Fibroblast of lung (primary cell): ENCODE measurements around the gene ASGR1. TPM values are rescaled to one million over a fixed set of nuclear protein-coding genes. Genes with fewer than 3 reads are reported as not detected.

Experiments
- DNase-seq, 2 donors: peaks; one replicate each; pipeline versions ENCODE4 v3.0.0 to v3.0.0-alpha.2; 2010; ENCODE audit warnings: low read depth in 2 of 2
- H2AFZ ChIP-seq: 2 replicates; pipeline ENCODE4 v1.5.1; 2012; ENCODE audit warnings: low read length, control low read depth, inconsistent platforms
- H3K27ac ChIP-seq: 2 replicates; pipeline ENCODE4 v1.5.1; 2011; ENCODE audit warnings: low read length, control low read depth; ENCODE audit not compliant: insufficient read depth
- H3K27me3 ChIP-seq: 2 replicates; pipeline ENCODE4 v1.5.1; 2011; ENCODE audit warnings: mild to moderate bottlenecking, low read length; ENCODE audit not compliant: control insufficient read depth, insufficient read depth
- H3K36me3 ChIP-seq: 2 replicates; pipeline ENCODE4 v1.5.1; 2011; ENCODE audit warnings: low read length; ENCODE audit not compliant: control insufficient read depth, insufficient read depth
- H3K4me1 ChIP-seq: 2 replicates; pipeline ENCODE4 v1.5.1; 2011; ENCODE audit warnings: low read length; ENCODE audit not compliant: control insufficient read depth, insufficient read depth; ENCODE audit errors: extremely low read depth
- H3K4me2 ChIP-seq: 2 replicates; pipeline ENCODE4 v1.5.1; 2011; ENCODE audit warnings: low read length, control low read depth; ENCODE audit not compliant: insufficient read depth; ENCODE audit errors: extremely low read depth
- H3K4me3 ChIP-seq, 4 experiments: fragments of 200-600 bp in 1 of 4; sonication (generic) in 1 of 4; replicated peaks in 1 of 4; 2 replicates each; pipeline ENCODE4 v1.5.1; 2011 to 2016; ENCODE audit warnings: low read length in 4 of 4, low read depth in 3 of 4, mild to moderate bottlenecking in 3 of 4, control low read depth in 2 of 4, inconsistent platforms in 1 of 4, mixed read lengths in 1 of 4; ENCODE audit not compliant: insufficient read depth in 1 of 4; ENCODE audit errors: control extremely low read depth in 1 of 4
- H3K79me2 ChIP-seq: 2 replicates; pipeline ENCODE4 v1.5.1; 2012; ENCODE audit warnings: mild to moderate bottlenecking, low read length, inconsistent platforms; ENCODE audit not compliant: control insufficient read depth, insufficient read depth
- H3K9ac ChIP-seq: 2 replicates; pipeline ENCODE4 v1.5.1; 2011; ENCODE audit warnings: mild to moderate bottlenecking, low read length, control low read depth; ENCODE audit not compliant: insufficient read depth
- H3K9me3 ChIP-seq: 2 replicates; pipeline ENCODE4 v1.5.1; 2012; ENCODE audit warnings: low read depth, low read length; ENCODE audit not compliant: control insufficient read depth, insufficient read depth
- H4K20me1 ChIP-seq: 2 replicates; pipeline ENCODE4 v1.5.1; 2011; ENCODE audit warnings: low read length; ENCODE audit not compliant: control insufficient read depth, insufficient read depth; ENCODE audit errors: extremely low read depth
- EZH2 ChIP-seq: IDR thresholded peaks from 2 replicates; pipeline ENCODE4 v1.5.1; 2012; ENCODE audit warnings: low read length, control low read depth, mild to moderate bottlenecking; ENCODE audit errors: missing control alignments
- polyA plus RNA-seq, 2 donors: library from polyadenylated mRNA; depleted of rRNA in 1 of 2; stranded (reverse) in 1 of 2; unstranded in 1 of 2; fragments of >200 nt; gene quantifications; 2 replicates each; pipeline ENCODE4 v1.2.1, GENCODE V29; 2011 to 2012; ENCODE audit warnings: missing spikeins in 1 of 2
- total RNA-seq: library from RNA; depleted of rRNA; stranded (reverse); fragments of >200 nt; gene quantifications from 2 replicates; pipeline ENCODE4 v1.2.1, GENCODE V29; 2014
- TF ChIP-seq, protein P1 (sequence below), 2 donors: IDR thresholded peaks in 1 of 2; conservative IDR thresholded peaks in 1 of 2; 1 replicate in 1 of 2; 2 replicates in 1 of 2; pipeline ENCODE4 v1.5.1; 2011 to 2012; ENCODE audit warnings: low read length in 2 of 2, control low read depth in 1 of 2, inconsistent platforms in 1 of 2, low read depth in 1 of 2, mild to moderate bottlenecking in 1 of 2

Gene ASGR1
- total and polyA plus RNA-seq, 2 donors (not counting 1 experiment from before 2014, with no cell fraction given), result 0.14 to 0.66 TPM

GRCh38 chr17:7176107-7176840 is 2.9 kb downstream of the ASGR1 start:
- DNase-seq, result no peak
- H3K4me2 ChIP-seq, result no peak overlapping the region
- no peaks in the 10 kb centered on the region for H3K9me3 ChIP-seq

DNA sequence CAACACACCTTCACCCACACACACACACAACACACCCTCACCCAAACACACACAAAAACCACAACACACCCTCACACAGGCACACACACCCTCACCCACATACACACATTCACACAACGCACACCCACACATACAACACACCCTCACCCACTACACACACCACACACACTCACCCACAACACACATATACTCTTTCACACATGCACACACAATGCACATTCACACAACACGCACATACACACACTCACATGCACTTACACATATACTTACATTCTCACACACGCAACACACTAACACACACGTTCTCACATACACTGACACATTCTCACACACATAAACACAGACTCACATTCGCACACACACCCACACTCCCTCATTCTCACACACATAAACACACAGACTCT is 3.8 kb downstream of the ASGR1 start:
- peaks cover 2% of the 10 kb centered on the region for H3K27me3 ChIP-seq
- H2AFZ ChIP-seq, result no peak overlapping the region

More at GRCh38 chr17:7176107-7176840, 2.9 kb downstream of the ASGR1 start:
- no peak overlapping the region for H3K9ac ChIP-seq
- peaks cover 2% of the 10 kb centered on the region for H3K27me3 ChIP-seq
- H3K4me3 ChIP-seq, result no peak overlapping the region
- H3K36me3 ChIP-seq, result no peaks in the 10 kb centered on the region
- H3K4me1 ChIP-seq, result no peaks in the 10 kb centered on the region
- peak; percentile 36 for TF ChIP-seq EZH2
- TF ChIP-seq, protein P1, sequence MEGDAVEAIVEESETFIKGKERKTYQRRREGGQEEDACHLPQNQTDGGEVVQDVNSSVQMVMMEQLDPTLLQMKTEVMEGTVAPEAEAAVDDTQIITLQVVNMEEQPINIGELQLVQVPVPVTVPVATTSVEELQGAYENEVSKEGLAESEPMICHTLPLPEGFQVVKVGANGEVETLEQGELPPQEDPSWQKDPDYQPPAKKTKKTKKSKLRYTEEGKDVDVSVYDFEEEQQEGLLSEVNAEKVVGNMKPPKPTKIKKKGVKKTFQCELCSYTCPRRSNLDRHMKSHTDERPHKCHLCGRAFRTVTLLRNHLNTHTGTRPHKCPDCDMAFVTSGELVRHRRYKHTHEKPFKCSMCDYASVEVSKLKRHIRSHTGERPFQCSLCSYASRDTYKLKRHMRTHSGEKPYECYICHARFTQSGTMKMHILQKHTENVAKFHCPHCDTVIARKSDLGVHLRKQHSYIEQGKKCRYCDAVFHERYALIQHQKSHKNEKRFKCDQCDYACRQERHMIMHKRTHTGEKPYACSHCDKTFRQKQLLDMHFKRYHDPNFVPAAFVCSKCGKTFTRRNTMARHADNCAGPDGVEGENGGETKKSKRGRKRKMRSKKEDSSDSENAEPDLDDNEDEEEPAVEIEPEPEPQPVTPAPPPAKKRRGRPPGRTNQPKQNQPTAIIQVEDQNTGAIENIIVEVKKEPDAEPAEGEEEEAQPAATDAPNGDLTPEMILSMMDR (conservative IDR thresholded peaks at IDR 0.05 in 1 of 2, IDR thresholded peaks at IDR 0.05 in 1 of 2; ENCODE audit: low read depth in 1 of 2, low read length in 2 of 2), result no peak
- H4K20me1 ChIP-seq, result no peaks in the 10 kb centered on the region
- H3K79me2 ChIP-seq, result no peaks in the 10 kb centered on the region
- H3K27ac ChIP-seq, result no peak overlapping the region
- no peak overlapping the region for H2AFZ ChIP-seq

DNA sequence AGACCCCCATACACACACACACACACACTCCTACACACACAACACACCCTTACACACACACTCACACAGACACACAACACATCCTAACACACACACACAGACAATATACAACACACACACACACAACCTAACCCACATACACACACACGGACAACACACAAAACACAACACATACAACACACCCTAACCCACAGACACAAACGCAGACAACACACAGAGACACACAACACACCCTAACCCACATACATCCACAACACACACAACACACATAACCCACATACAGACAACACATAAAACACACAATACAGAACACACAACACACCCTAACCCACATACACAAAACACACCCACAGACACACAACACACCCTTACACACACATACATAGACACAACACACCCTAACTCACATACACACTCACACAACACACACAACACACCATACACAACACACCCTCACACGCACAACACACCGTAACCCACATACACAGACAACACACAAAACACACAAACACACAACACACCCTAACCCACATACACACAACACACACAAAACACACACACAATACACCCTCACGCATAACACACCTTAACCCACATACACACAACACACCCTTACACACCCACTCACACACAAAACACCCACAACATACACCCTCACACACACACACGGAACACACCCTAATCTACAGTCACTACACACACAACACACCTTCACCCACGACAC is 4.4 kb downstream of the ASGR1 start:
- Histone ChIP-seq H3K4me2 (no peak overlapping the region), H3K27me3 (peaks cover 2% of the 10 kb centered on the region), H3K4me3 (no peak overlapping the region), H2AFZ (no peak overlapping the region), H3K9ac (no peak overlapping the region), H3K27ac (no peak overlapping the region), H3K79me2 (no peaks in the 10 kb centered on the region), H3K4me1 (no peaks in the 10 kb centered on the region), H4K20me1 (no peaks in the 10 kb centered on the region), H3K36me3 (no peaks in the 10 kb centered on the region), H3K9me3 (no peaks in the 10 kb centered on the region)
- peak in 1 of 2 donors; percentile 13 for DNase-seq
- no peak for TF ChIP-seq EZH2
- TF ChIP-seq, protein P1 (conservative IDR thresholded peaks at IDR 0.05 in 1 of 2, IDR thresholded peaks at IDR 0.05 in 1 of 2; ENCODE audit: low read depth in 1 of 2, low read length in 2 of 2), result no peak

More for the DNA sequence above, 3.8 kb downstream of the ASGR1 start:
- H3K9ac ChIP-seq, result no peak overlapping the region
- H3K79me2 ChIP-seq, result no peaks in the 10 kb centered on the region
- H4K20me1 ChIP-seq, result no peaks in the 10 kb centered on the region
- H3K36me3 ChIP-seq, result no peaks in the 10 kb centered on the region
- H3K4me2 ChIP-seq, result no peak overlapping the region
- no peak overlapping the region for H3K4me3 ChIP-seq
- H3K9me3 ChIP-seq, result no peaks in the 10 kb centered on the region
- no peak for TF ChIP-seq EZH2
- TF ChIP-seq, protein P1 (conservative IDR thresholded peaks at IDR 0.05 in 1 of 2, IDR thresholded peaks at IDR 0.05 in 1 of 2; ENCODE audit: low read depth in 1 of 2, low read length in 2 of 2), result no peak
- no peak for DNase-seq
- no peak overlapping the region for H3K27ac ChIP-seq
- no peaks in the 10 kb centered on the region for H3K4me1 ChIP-seq
